Mesodermal cell (in vitro differentiated cells): ENCODE results near the gene CLIC1.

Experiments
- H3K27ac ChIP-seq: 2 replicates; pipeline ENCODE4 v1.7.0; 2013; ENCODE audit warnings: mild to moderate bottlenecking, low read depth, low read length, moderate library complexity; ENCODE audit not compliant: severe bottlenecking
- H3K36me3 ChIP-seq: 2 replicates; pipeline ENCODE4 v1.7.1; 2013; ENCODE audit warnings: mild to moderate bottlenecking, low read length, moderate library complexity; ENCODE audit not compliant: control insufficient read depth, insufficient read depth
- H3K4me1 ChIP-seq: one replicate; pipeline ENCODE4 v1.7.1; 2013; ENCODE audit warnings: mild to moderate bottlenecking, low read length; ENCODE audit not compliant: insufficient read depth, control insufficient read depth, poor library complexity, severe bottlenecking
- H3K4me3 ChIP-seq: 2 replicates; pipeline ENCODE4 v1.7.0; 2013; ENCODE audit warnings: low read length, control low read depth, mild to moderate bottlenecking; ENCODE audit not compliant: insufficient read depth, poor library complexity, severe bottlenecking; ENCODE audit errors: extremely low read depth
- H3K9me3 ChIP-seq: 2 replicates; pipeline ENCODE4 v1.7.1; 2013; ENCODE audit warnings: mild to moderate bottlenecking, low read length, moderate library complexity; ENCODE audit not compliant: control insufficient read depth
- WGBS, 2 experiments: methylation state at CpG; one replicate each; pipeline ENCODE4 v1.1.5; 2013; ENCODE audit warnings: missing lambda C conversion rate in 2 of 2; ENCODE audit not compliant: insufficient coverage in 2 of 2; 5-methylcytosine and 5-hydroxymethylcytosine counted together

CLIC1 gene

DNA sequence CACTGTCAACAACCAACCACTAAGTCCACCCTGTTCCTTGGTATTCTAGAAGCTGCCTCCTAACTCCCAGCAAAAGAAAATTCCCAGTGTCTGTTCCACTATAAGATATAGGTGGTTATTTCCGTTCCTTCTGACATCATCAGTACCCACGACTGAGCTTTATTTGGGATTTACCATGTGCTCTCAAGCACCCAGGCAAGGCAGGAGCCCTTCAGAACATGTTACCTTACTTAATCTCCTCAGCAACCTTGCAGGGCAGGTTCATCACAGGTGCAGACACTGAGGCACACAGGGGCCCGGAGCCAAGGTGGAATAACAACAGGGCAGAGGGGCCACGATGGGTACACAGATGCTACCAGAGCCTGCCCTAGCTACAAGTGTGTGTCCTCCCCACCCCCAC lies 44.0 kb downstream of the CLIC1 start:
- H3K9me3 ChIP-seq = no peaks in the 10 kb centered on the region
- peaks cover 6% of the 10 kb centered on the region for H3K4me1 ChIP-seq
- H3K4me3 ChIP-seq = no peak overlapping the region
- no peak overlapping the region for H3K27ac ChIP-seq
- peaks cover 82% of the 10 kb centered on the region for H3K36me3 ChIP-seq
- whole genome bisulfite sequencing, 2 experiments = 94% methylated on average over 3 to 4 of the region's 4 CpGs

DNA sequence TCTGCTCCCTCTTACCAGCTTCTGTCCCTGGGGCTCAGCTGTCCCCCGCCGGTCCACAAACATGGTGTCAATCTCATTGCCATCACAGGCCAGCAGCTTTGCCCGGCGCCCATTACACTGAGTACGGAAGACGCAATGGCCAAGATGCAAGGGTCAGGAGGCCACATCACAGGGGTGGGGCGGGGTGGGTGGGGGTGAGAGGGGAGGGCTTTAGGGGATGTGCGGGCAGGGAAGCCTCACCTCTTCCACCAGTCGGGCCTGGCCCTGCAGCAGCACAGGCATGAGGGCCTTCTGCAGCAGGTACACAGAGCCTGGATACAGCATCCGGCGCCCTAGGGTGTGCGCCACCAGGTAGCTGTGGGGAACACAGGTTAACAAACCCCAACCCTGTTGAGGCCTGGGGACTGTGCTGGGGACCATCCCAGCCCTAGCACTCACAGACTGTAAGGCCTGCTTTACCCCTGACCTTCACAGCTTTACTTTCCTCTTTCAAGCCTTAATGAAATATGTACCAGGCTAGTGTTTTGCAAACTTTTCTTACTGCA lies 44.7 kb downstream of the CLIC1 start:
- Histone ChIP-seq H3K9me3 (no peaks in the 10 kb centered on the region), H3K4me3 (no peak overlapping the region), H3K36me3 (peaks cover 82% of the 10 kb centered on the region), H3K27ac (no peak overlapping the region), H3K4me1 (peaks cover 6% of the 10 kb centered on the region)
- WGBS, 2 experiments = 97 to 98% methylated on average over 7 of the region's 12 CpGs

DNA sequence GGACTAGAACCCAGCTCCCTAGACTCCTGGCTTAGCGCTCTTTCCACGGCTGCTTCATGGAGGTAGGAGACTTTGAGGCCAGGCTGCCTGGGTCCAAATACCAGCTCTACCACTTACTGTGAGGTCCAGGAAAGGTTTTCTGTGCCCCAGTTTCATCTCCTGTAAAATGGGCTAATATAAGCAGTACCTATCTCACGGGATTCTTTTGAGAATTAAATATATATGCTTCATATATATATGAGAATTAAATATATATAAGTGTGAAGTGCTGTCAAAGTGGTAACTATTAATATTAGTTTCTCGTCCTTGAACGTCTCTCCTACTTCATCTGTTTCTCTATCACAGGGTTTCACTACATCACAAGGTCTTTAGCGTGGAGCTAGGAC lies 45.3 kb downstream of the CLIC1 start:
- H3K4me3 ChIP-seq = no peak overlapping the region
- WGBS, 2 experiments = 100% methylated on average over 2 to 3 of the region's 6 CpGs
- no peaks in the 10 kb centered on the region for H3K9me3 ChIP-seq
- peaks cover 82% of the 10 kb centered on the region for H3K36me3 ChIP-seq
- H3K4me1 ChIP-seq = peaks cover 6% of the 10 kb centered on the region
- peak overlapping the region; percentile 67 for H3K27ac ChIP-seq

DNA sequence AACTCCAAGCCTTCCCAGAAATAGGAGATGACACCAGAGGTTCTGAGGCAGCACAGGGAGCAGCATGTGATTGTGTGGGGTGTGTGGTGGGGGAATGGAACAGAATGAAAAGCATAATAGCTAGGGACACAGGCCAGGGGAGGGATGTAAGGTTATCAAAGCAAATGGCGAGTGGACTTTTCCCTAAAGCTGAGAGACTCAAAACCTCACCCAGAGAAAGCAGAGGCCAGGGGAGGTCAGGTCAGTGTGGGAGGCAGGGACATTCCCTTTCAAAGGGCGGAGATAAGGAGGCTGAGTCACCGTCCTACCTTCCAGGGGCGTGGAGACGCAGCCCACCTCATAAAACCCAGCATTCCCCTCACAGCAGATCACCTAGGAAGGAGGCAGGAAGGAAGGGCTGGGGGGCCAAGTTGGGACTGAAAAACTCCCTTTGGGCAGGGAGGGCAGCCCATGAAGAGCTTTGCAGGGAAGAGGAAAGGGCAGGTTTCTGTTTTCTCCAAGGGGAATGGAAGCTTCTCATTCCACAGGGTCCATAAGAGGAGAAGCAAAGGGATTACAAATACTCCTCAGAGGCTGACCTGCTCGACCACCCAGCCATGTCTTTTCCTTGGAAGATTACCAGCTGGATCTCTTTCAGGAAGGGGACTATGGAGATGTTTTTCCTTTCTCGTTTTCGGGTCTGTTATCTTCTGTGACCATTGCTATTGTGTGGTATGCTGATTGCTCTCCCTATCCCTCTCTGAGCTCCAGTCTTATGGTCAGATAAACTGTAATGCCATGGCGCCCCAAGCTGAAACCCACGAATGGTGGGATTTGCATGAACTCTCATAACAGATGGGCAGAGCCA lies 45.9 kb downstream of the CLIC1 start:
- no peaks in the 10 kb centered on the region for H3K9me3 ChIP-seq
- peaks cover 6% of the 10 kb centered on the region for H3K4me1 ChIP-seq
- peak overlapping the region; percentile 67 for H3K27ac ChIP-seq
- peaks cover 86% of the 10 kb centered on the region for H3K36me3 ChIP-seq
- H3K4me3 ChIP-seq = no peak overlapping the region
- whole genome bisulfite sequencing, 2 experiments = 84 to 92% methylated on average over 3 to 4 of the region's 10 CpGs

DNA sequence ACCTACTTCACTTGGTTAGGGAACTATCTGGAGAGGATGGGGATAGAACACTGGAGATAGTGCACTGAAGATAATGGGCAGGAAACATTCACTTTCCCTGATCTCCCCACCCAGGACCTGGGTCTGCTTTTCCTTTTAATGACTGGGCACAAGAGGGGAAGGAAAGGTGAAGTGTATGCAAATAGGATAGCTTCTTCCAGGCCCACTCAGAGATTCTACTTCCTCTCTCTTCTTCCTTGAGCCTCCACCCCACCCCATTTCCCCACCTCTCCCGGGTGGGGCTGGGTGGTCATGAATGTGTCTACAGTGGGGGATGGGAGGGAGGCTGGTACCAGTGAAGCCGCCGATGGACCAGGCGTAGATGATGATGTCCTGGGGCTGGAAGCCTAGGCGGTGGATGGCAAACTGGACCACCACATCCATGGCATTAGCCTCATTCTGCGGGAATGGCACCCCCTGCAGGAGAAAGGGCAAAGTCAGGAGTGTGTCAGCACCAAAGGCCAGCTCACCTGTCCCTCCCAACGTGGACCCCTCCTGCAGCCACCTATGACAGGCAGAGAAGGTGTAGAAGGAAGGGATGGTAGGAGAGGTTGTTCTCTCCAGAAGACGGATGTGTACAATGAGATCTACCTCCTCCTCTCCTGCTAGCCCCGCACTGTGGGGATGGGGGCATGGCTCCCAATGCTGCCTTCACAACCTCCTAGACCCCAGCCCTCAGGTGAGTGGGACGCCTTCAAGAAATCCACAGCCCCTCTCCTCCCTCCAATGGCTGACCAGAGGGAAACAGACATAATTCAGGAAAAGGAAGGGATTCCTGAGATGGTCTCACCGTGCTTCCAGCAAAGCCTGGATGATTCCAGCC lies 46.9 kb downstream of the CLIC1 start:
- H3K4me3 ChIP-seq = no peak overlapping the region
- peaks cover 79% of the 10 kb centered on the region for H3K36me3 ChIP-seq
- peaks cover 6% of the 10 kb centered on the region for H3K4me1 ChIP-seq
- 81 to 94% methylated on average over 4 to 6 of the region's 11 CpGs for WGBS, 2 experiments
- no peaks in the 10 kb centered on the region for H3K9me3 ChIP-seq
- no peak overlapping the region for H3K27ac ChIP-seq

DNA sequence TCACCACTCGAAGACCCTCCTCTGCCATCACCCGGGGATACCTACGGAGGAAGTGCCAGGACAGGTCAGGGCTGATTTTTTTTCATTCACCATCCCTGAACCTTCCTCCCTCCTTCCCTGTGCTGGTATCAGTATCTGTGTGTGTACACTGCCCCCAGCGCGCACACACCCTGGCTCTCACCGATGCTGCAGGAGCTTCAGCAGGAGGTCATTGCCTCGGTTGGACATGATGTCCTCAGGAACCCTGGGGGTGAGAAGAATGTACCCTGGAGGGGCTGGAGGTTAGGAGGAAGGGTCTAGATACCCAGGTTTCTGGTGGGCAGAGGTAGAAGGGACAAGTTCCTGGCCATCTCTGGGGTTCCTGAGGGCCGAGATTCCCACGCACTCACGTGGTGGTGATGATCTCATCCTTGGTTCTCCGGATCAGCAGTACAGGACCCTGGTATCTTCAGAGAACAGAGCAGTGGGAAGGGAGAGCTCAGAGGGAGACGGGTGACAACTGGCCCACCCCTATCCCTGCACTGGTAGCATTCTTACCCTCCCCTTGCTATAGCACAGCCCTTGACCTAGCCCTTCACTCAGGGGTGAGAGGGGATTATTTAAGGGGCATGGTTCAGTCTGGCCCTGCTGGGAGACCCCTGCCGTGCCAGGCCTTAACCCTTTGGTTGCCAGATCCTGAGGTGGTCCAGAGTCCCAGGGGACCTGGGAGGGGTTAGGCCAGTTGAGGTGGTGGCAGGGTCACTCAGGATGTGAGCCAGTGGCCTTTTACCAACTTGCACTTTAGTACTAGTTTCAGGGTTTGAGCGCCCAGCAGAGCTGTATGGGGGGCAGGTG lies 48.3 kb downstream of the CLIC1 start:
- Histone ChIP-seq H3K4me1 (peaks cover 7% of the 10 kb centered on the region), H3K9me3 (no peaks in the 10 kb centered on the region), H3K4me3 (no peak overlapping the region), H3K27ac (no peak overlapping the region), H3K36me3 (peaks cover 65% of the 10 kb centered on the region)
- WGBS, 2 experiments = 84 to 88% methylated on average over 10 to 12 of the region's 14 CpGs

DNA sequence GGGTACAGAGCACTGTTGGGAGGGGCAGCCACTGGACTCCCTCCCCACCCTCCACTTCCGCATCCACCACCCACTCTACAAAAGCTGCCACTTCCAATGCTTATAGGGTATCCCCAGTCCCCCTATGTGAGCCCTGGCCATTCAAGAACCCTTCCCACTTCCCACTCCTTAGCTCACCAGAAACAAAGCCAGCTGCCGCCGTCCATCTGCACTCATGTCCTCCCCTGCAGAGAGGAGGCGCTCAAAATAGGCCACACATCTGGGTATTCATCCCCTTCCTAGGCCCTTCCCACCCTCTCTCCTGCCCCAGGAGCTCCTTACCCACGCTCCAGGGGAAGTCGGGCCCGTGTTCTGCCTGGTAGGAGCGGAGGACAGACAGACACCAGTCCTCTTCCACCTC lies 49.0 kb downstream of the CLIC1 start:
- Histone ChIP-seq H3K9me3 (no peaks in the 10 kb centered on the region), H3K27ac (no peak overlapping the region), H3K4me1 (peaks cover 11% of the 10 kb centered on the region), H3K36me3 (peaks cover 59% of the 10 kb centered on the region), H3K4me3 (no peak overlapping the region)
- WGBS, 2 experiments = 83 to 93% methylated on average over 2 to 5 of the region's 8 CpGs

DNA sequence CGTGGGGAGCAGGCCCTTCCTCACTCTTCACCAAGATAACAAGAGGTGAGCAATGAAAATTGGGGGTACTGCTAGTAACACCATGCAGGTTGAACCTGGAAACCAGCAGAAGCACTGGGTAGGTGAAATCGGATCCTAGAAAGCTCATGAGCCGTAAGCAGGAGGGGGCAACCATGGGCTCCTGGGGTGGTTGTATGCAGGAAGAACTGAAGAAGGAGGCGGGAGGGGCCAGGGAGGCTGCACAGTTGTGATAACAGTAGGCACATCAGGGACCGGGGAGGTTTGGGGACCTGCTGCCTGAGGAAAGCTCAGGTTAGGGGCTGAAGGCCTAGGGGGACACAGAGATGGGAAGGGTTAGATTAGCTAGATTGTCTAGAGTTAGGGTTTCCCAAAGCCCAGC lies 49.8 kb downstream of the CLIC1 start:
- Histone ChIP-seq H3K27ac (no peak overlapping the region), H3K4me1 (peaks cover 11% of the 10 kb centered on the region), H3K4me3 (no peak overlapping the region), H3K36me3 (peaks cover 53% of the 10 kb centered on the region), H3K9me3 (no peaks in the 10 kb centered on the region)
- WGBS, 2 experiments = 90 to 95% methylated on average over 2 to 4 of the region's 5 CpGs

DNA sequence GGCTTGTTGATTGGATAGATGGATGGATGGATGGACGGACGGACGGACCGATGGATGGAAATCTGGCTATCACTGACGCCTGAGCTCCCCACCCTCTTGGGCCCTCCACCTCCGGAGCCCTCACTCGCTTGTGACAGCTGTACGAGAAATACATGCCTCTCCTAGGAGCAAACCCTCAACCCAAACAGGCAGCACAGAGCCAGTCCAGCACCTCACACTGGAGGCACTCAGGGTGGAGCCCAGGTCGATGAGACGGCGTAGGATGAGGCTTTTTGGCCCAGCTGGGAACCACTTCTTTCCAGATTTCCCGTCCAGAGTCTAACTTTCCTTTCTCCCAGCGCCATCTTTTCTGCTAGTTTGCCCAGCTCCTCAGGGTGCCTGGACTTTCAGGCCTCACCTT lies 52.7 kb downstream of the CLIC1 start:
- Histone ChIP-seq H3K9me3 (no peaks in the 10 kb centered on the region), H3K4me3 (no peak overlapping the region), H3K4me1 (peaks cover 10% of the 10 kb centered on the region), H3K27ac (no peak overlapping the region), H3K36me3 (peaks cover 32% of the 10 kb centered on the region)
- 83 to 92% methylated on average over 8 to 12 of the region's 13 CpGs for WGBS, 2 experiments

DNA sequence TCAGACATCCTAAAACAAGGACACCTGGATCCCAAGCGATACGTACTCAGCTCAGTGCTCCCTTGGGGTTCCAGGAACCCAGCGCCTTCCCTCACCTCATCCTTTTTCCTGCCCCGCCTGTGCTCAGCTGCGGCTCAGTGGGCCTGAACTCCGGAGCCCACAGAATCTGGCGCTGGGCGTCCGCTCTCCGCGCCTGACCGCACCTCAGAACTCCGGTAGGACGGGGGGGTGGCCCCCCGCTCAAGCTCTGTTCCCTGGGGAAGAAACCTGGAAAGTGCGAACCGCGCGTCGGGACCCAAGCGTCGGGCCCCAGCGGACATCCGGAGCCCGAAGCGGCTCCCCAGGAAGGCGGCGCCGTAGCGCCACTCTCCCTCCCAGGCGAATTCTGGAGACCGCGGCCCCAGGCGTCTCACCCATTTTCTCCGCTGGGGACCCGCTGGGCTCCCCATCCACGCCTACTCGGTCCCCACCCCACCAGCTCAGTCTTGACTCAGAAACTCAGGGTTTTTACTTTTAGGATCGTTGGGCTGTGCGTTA lies 55.1 kb downstream of the CLIC1 start:
- peaks cover 8% of the 10 kb centered on the region for H3K36me3 ChIP-seq
- H3K4me3 ChIP-seq = peak overlapping the region; percentile 35
- H3K4me1 ChIP-seq = peaks cover 10% of the 10 kb centered on the region
- 3 to 7% methylated on average over 28 to 32 of the region's 40 CpGs for WGBS, 2 experiments
- no peaks in the 10 kb centered on the region for H3K9me3 ChIP-seq
- peak overlapping the region; percentile 13 for H3K27ac ChIP-seq
